K562 (cell line): ENCODE measurements around the gene KRTAP10-4. TPM values are rescaled to one million over a fixed set of nuclear protein-coding genes. Genes with fewer than 3 reads are reported as not detected.

Source experiments
- ATAC-seq: fragments of 200-7000 bp; cut with Tn5 transposase; 3 replicates; pipeline ENCODE4 v1.9.1; 2020; ENCODE audit warnings: moderate library complexity
- BruUV-seq: library from RNA; stranded (reverse); fragments of 400-500 nt; replicated peaks from 2 replicates; lab custom pipeline; 2021; lab: Mats Ljungman, UMichigan
- CTCF ChIA-PET: fragments of 300-600 bp; formaldehyde crosslinking; extraction: SDS; loops from one replicate; lab custom pipeline; 2021; ENCODE audit warnings: low intra/inter-chr PET ratio; lab: Yijun Ruan, JAX
- POLR2A ChIA-PET: fragments of 300-600, 350-650 bp; sonication (Branson Sonifier 250); formaldehyde crosslinking; extraction: SDS; loops from one replicate; lab custom pipeline; 2021; ENCODE audit warnings: antibody characterized with exemption, inconsistent platforms; lab: Yijun Ruan, JAX
- DNase-seq, 4 experiments: peaks; one replicate each; pipeline versions ENCODE4 v3.0.0 to v3.0.0-alpha.2; 2011 to 2018; ENCODE audit warnings: low spot score in 3 of 4, mixed read lengths in 3 of 4; ENCODE audit errors: extremely low read depth in 1 of 4
- FAIRE-seq: peaks from 2 replicates; lab custom pipeline; 2011; peaks lifted over from hg19 to GRCh38; lab: Jason Lieb, UNC
- H2AFZ ChIP-seq: 2 replicates; pipeline ENCODE4 v1.6.0; 2011; ENCODE audit warnings: low read depth, low read length, control low read depth, inconsistent platforms
- H3K27ac ChIP-seq: fragments of 200-600 bp; 3 replicates; pipeline ENCODE4 v1.8.0; 2011; ENCODE audit warnings: low read depth, mild to moderate bottlenecking, control low read depth, inconsistent platforms, low read length, moderate library complexity, mixed read lengths; ENCODE audit errors: extremely low read depth
- H3K27me3 ChIP-seq, 2 experiments: fragments of 300-600 bp in 1 of 2; 2 replicates in 1 of 2; 3 replicates in 1 of 2; pipeline versions ENCODE4 v1.6.0 to v1.8.0; 2011; ENCODE audit warnings: inconsistent platforms in 2 of 2, low read length in 2 of 2, mild to moderate bottlenecking in 1 of 2, mixed read lengths in 1 of 2, moderate library complexity in 1 of 2; ENCODE audit not compliant: control insufficient read depth in 2 of 2, insufficient read depth in 2 of 2
- H3K36me3 ChIP-seq: fragments of 300-600 bp; 3 replicates; pipeline ENCODE4 v1.8.0; 2011; ENCODE audit warnings: mild to moderate bottlenecking, low read length, inconsistent platforms; ENCODE audit not compliant: control insufficient read depth, insufficient read depth
- H3K4me1 ChIP-seq, 2 experiments: fragments of 200-600 bp in 1 of 2; replicated peaks in 1 of 2; 2 replicates in 1 of 2; 3 replicates in 1 of 2; pipeline versions ENCODE4 v1.5.1 to v1.8.0; 2011; ENCODE audit warnings: inconsistent platforms in 2 of 2, low read length in 2 of 2, mild to moderate bottlenecking in 1 of 2, mixed read lengths in 1 of 2, moderate library complexity in 1 of 2; ENCODE audit not compliant: control insufficient read depth in 2 of 2, insufficient read depth in 2 of 2
- H3K4me2 ChIP-seq: 2 replicates; pipeline ENCODE4 v1.6.1; 2011; ENCODE audit warnings: low read length, control low read depth, inconsistent platforms, mixed read lengths; ENCODE audit not compliant: insufficient read depth
- H3K4me3 ChIP-seq: fragments of 200-600 bp; sonication (generic), shearing (Covaris generic); 2 replicates; pipeline ENCODE4 v1.5.1; 2016; ENCODE audit warnings: control low read depth, inconsistent platforms
- H3K79me2 ChIP-seq: fragments of 200-600 bp; 3 replicates; pipeline ENCODE4 v1.8.0; 2011; ENCODE audit warnings: low read length, inconsistent platforms; ENCODE audit not compliant: control insufficient read depth, insufficient read depth
- H3K9ac ChIP-seq, 2 experiments: 2 replicates each; pipeline versions ENCODE4 v1.6.0 to v1.6.1; 2011; ENCODE audit warnings: low read depth in 2 of 2, low read length in 2 of 2, control low read depth in 1 of 2, inconsistent platforms in 1 of 2, mild to moderate bottlenecking in 1 of 2, mixed read lengths in 1 of 2; ENCODE audit not compliant: insufficient read depth in 1 of 2
- H3K9me1 ChIP-seq: one replicate; pipeline ENCODE4 v1.6.0; 2011; ENCODE audit warnings: inconsistent platforms, mild to moderate bottlenecking, low read length, moderate library complexity; ENCODE audit not compliant: control insufficient read depth, insufficient read depth
- H3K9me3 ChIP-seq: replicated peaks from 2 replicates; pipeline ENCODE4 v1.5.1; 2011; ENCODE audit warnings: low read depth, low read length, inconsistent platforms; ENCODE audit not compliant: control insufficient read depth, insufficient read depth
- H4K20me1 ChIP-seq: replicated peaks from 2 replicates; pipeline ENCODE4 v1.6.1; 2011; ENCODE audit warnings: low read length, inconsistent platforms, mixed read lengths; ENCODE audit not compliant: control insufficient read depth, insufficient read depth
- CREB5 ChIP-seq: fragments of 250-450 bp; sonication (Bioruptor Pico); IDR thresholded peaks from 2 replicates; pipeline ENCODE4 v1.5.0; 2020; ENCODE audit warnings: mild to moderate bottlenecking
- MEF2A ChIP-seq: IDR thresholded peaks from 2 replicates; pipeline ENCODE4 v1.6.1; 2011; ENCODE audit warnings: low read depth, mild to moderate bottlenecking, low read length, moderate library complexity; ENCODE audit not compliant: control insufficient read depth
- MTA2 ChIP-seq: fragments of 450-650 bp; IDR thresholded peaks from 2 replicates; pipeline ENCODE4 v1.6.1; 2016; ENCODE audit warnings: low read depth
- MYBL2 ChIP-seq, 2 experiments: fragments of 450-650 bp in 1 of 2; sonication (generic) in 1 of 2; formaldehyde crosslinking in 1 of 2; IDR thresholded peaks; 2 replicates each; pipeline versions ENCODE4 v1.6.1 to v1.8.1; 2017 to 2022; ENCODE audit warnings: borderline replicate concordance in 1 of 2, inconsistent platforms in 1 of 2, low read depth in 1 of 2, mild to moderate bottlenecking in 1 of 2, missing genetic modification reagents in 1 of 2, moderate library complexity in 1 of 2
- PTRF ChIP-seq: fragments of 450-650 bp; IDR thresholded peaks from 2 replicates; pipeline ENCODE4 v1.6.1; 2016; ENCODE audit warnings: mild to moderate bottlenecking, missing genetic modification characterization, missing compliant biosample characterization
- RB1 ChIP-seq: fragments of 450-650 bp; IDR thresholded peaks from 2 replicates; pipeline ENCODE4 v1.6.1; 2017; ENCODE audit warnings: low read depth, mild to moderate bottlenecking
- SNIP1 ChIP-seq: fragments of 450-650 bp; IDR thresholded peaks from 2 replicates; pipeline ENCODE4 v1.7.1; 2017; ENCODE audit warnings: low read depth, mild to moderate bottlenecking
- SRSF3 ChIP-seq: fragments of 200-400 bp; formaldehyde crosslinking; IDR thresholded peaks from 2 replicates; pipeline ENCODE4 v1.6.1; 2016; ENCODE audit warnings: mild to moderate bottlenecking, low read length, moderate library complexity; ENCODE audit not compliant: insufficient read depth
- STAT5B ChIP-seq: fragments of 250-450 bp; sonication (Bioruptor Pico); IDR thresholded peaks from 2 replicates; pipeline ENCODE4 v1.8.0; 2021; ENCODE audit warnings: mild to moderate bottlenecking, inconsistent platforms
- WGBS: fragments of 100-300 bp; shearing (Covaris generic); methylation state at CpG from one replicate; pipeline ENCODE4 v1.1.6; 2016; ENCODE audit warnings: low coverage, mixed read lengths; ENCODE audit not compliant: insufficient coverage; ENCODE audit errors: missing lambda C conversion rate; 5-methylcytosine and 5-hydroxymethylcytosine counted together
- in situ Hi-C: fragments of 300-500 bp; cut with MboI; formaldehyde crosslinking; loops from 4 replicates; pipeline ENCODE4 v1.15.0; 2018; ENCODE audit warnings: inconsistent platforms, mixed read lengths
- intact Hi-C: fragments of 100-400 bp; cut with micrococcal nuclease; formaldehyde crosslinking; loops from 2 replicates; pipeline ENCODE4 v1.14.2; 2022
- polyA plus RNA-seq, 8 experiments: library from polyadenylated mRNA; depleted of rRNA in 4 of 8; stranded (reverse) in 5 of 8; unstranded in 3 of 8; fragments of >200 nt; fragmentation: Nextera tagmentation in 2 of 8; fragmentation: Illumina TruSeq in 1 of 8; extraction: Ambion mirVana in 2 of 8; extraction: Trizol in 1 of 8; gene quantifications; 2 replicates each; pipeline versions ENCODE4 v1.2.1 to v1.2.3, GENCODE V29; 2011 to 2014; ENCODE audit warnings: inconsistent platforms in 1 of 8, missing spikeins in 1 of 8
- total RNA-seq, 7 experiments: library from RNA; depleted of rRNA in 6 of 7; stranded (reverse); fragments of >200 nt in 6 of 7; fragmentation: Illumina TruSeq in 2 of 7; extraction: Trizol in 2 of 7; gene quantifications; 2 replicates each; pipeline versions ENCODE4 v1.2.1 to v1.2.3, GENCODE V29; 2011 to 2021; ENCODE audit warnings: low replicate concordance in 1 of 7
- TF ChIP-seq, protein P1 (sequence below): IDR thresholded peaks from 2 replicates; pipeline ENCODE4 v1.6.1; 2011; ENCODE audit warnings: borderline replicate concordance, low read depth, mild to moderate bottlenecking, moderate library complexity, low read length; ENCODE audit not compliant: insufficient read depth, poor library complexity, severe bottlenecking
- TF ChIP-seq, protein P2 (sequence below), 2 experiments: fragments of 450-650 bp in 1 of 2; sonication (generic) in 1 of 2; formaldehyde crosslinking; conservative IDR thresholded peaks; 2 replicates each; pipeline versions ENCODE4 v1.4.0 to v1.8.1; 2020 to 2022; ENCODE audit warnings: mild to moderate bottlenecking in 1 of 2, missing genetic modification reagents in 1 of 2
- TF ChIP-seq, protein P3 (sequence below): fragments of 450-650 bp; formaldehyde crosslinking; IDR thresholded peaks from 2 replicates; pipeline ENCODE4 v1.4.0; 2020; ENCODE audit warnings: mild to moderate bottlenecking, moderate library complexity
- TF ChIP-seq, protein P4 (sequence below): fragments of 450-650 bp; IDR thresholded peaks from 2 replicates; pipeline ENCODE4 v1.6.1; 2014; ENCODE audit warnings: low read depth, mild to moderate bottlenecking, moderate library complexity, borderline replicate concordance

The KRTAP10-4 gene
- total and polyA plus RNA-seq, 9 of the 15 experiments (the other 6 are each of a cell fraction or from before 2014, with no cell fraction given) = not detected

GRCh38 chr21:44540741-44541288, 32.7 kb upstream of the KRTAP10-4 start:
- WGBS = 3% methylated on average over 11 of the region's 11 CpGs
- Histone ChIP-seq H3K9me1 (no peaks in the 10 kb centered on the region), H3K4me2 (no peak overlapping the region), H3K79me2 (no peaks in the 10 kb centered on the region), H3K27me3 (peaks cover 5 to 31% of the 10 kb centered on the region in 2 experiments; a peak in 4 of 5 replicates), H2AFZ (no peak overlapping the region), H3K9ac (no peak overlapping the region), H3K4me3 (no peak overlapping the region), H3K27ac (no peak overlapping the region), H3K9me3 (no peaks in the 10 kb centered on the region), H3K4me1 (peaks cover 0 to 5% of the 10 kb centered on the region in 2 experiments; a peak in 2 of 5 replicates), H3K36me3 (no peaks in the 10 kb centered on the region), H4K20me1 (no peaks in the 10 kb centered on the region)
- ChIA-PET CTCF (no interaction called here), POLR2A (interaction anchor here (0.6 to 0.9 kb wide), 3 partner anchors 9 to 35 kb away, joined by 3 to 4 read pairs (median 3); no protein-coding TSS in a partner anchor)
- FAIRE-seq (no peak), DNase-seq (no peak), ATAC-seq (no peak)
- intact Hi-C loops = no loop called here
- in situ Hi-C loops = no loop called here
- no TSS peak for BruUV-seq
- TF ChIP-seq SNIP1 (no peak), RB1 (no peak), STAT5B (CRISPR knock-in tag) (no peak), MYBL2 (IDR thresholded peaks at IDR 0.05; ENCODE audit: low read depth) (no peak), MYBL2 (CRISPR knock-in tag; IDR thresholded peaks at IDR 0.05; ENCODE audit: borderline replicate concordance) (no peak), SRSF3 (no peak), PTRF (no peak), CREB5 (no peak), MTA2 (no peak), MEF2A (no peak)
- TF ChIP-seq, protein P1, sequence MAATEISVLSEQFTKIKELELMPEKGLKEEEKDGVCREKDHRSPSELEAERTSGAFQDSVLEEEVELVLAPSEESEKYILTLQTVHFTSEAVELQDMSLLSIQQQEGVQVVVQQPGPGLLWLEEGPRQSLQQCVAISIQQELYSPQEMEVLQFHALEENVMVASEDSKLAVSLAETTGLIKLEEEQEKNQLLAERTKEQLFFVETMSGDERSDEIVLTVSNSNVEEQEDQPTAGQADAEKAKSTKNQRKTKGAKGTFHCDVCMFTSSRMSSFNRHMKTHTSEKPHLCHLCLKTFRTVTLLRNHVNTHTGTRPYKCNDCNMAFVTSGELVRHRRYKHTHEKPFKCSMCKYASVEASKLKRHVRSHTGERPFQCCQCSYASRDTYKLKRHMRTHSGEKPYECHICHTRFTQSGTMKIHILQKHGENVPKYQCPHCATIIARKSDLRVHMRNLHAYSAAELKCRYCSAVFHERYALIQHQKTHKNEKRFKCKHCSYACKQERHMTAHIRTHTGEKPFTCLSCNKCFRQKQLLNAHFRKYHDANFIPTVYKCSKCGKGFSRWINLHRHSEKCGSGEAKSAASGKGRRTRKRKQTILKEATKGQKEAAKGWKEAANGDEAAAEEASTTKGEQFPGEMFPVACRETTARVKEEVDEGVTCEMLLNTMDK = no peak
- TF ChIP-seq, protein P2, sequence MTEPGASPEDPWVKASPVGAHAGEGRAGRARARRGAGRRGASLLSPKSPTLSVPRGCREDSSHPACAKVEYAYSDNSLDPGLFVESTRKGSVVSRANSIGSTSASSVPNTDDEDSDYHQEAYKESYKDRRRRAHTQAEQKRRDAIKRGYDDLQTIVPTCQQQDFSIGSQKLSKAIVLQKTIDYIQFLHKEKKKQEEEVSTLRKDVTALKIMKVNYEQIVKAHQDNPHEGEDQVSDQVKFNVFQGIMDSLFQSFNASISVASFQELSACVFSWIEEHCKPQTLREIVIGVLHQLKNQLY (CRISPR knock-in tag; conservative IDR thresholded peaks at IDR 0.05) = no peak
- TF ChIP-seq, protein P3, sequence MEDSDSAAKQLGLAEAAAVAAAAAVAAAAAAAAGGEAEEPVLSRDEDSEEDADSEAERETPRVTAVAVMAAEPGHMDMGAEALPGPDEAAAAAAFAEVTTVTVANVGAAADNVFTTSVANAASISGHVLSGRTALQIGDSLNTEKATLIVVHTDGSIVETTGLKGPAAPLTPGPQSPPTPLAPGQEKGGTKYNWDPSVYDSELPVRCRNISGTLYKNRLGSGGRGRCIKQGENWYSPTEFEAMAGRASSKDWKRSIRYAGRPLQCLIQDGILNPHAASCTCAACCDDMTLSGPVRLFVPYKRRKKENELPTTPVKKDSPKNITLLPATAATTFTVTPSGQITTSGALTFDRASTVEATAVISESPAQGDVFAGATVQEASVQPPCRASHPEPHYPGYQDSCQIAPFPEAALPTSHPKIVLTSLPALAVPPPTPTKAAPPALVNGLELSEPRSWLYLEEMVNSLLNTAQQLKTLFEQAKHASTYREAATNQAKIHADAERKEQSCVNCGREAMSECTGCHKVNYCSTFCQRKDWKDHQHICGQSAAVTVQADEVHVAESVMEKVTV (CRISPR knock-in tag) = no peak
- TF ChIP-seq, protein P4, sequence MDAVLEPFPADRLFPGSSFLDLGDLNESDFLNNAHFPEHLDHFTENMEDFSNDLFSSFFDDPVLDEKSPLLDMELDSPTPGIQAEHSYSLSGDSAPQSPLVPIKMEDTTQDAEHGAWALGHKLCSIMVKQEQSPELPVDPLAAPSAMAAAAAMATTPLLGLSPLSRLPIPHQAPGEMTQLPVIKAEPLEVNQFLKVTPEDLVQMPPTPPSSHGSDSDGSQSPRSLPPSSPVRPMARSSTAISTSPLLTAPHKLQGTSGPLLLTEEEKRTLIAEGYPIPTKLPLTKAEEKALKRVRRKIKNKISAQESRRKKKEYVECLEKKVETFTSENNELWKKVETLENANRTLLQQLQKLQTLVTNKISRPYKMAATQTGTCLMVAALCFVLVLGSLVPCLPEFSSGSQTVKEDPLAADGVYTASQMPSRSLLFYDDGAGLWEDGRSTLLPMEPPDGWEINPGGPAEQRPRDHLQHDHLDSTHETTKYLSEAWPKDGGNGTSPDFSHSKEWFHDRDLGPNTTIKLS = no peak
